Chondrocyte (in vitro differentiated cells): ENCODE data around the gene PTPRN2. TPM values are rescaled to one million over a fixed set of nuclear protein-coding genes. Genes with fewer than 3 reads are reported as not detected.
"Not testable (repeated sequence)": the region's sequence is repeated elsewhere in the genome, so short reads cannot be mapped to it uniquely, and the experiment has no call there.

Experiments
- DNase-seq: peaks from one replicate; pipeline ENCODE4 v3.0.0; 2021; ENCODE audit warnings: mixed read lengths, low spot score
- H3K27ac Mint-ChIP-seq: one replicate; pipeline ENCODE4 v1.8.0; 2021; ENCODE audit warnings: mild to moderate bottlenecking, moderate library complexity, mixed read lengths; ENCODE audit not compliant: unreplicated experiment
- H3K27me3 Mint-ChIP-seq: 2 replicates; pipeline ENCODE4 v1.8.0; 2021; ENCODE audit warnings: low read depth, mixed read lengths
- H3K36me3 Mint-ChIP-seq: 2 replicates; pipeline ENCODE4 v1.8.0; 2021; ENCODE audit warnings: low read depth, mixed read lengths
- H3K4me1 Mint-ChIP-seq: 2 replicates; pipeline ENCODE4 v1.8.0; 2021; ENCODE audit warnings: low read depth, mild to moderate bottlenecking, mixed read lengths
- H3K4me3 Mint-ChIP-seq: one replicate; pipeline ENCODE4 v1.8.0; 2021; ENCODE audit warnings: mild to moderate bottlenecking, moderate library complexity, mixed read lengths; ENCODE audit not compliant: unreplicated experiment
- H3K9me3 Mint-ChIP-seq: 2 replicates; pipeline ENCODE4 v1.8.0; 2021; ENCODE audit warnings: low read depth, mixed read lengths
- total RNA-seq: library from RNA; stranded (reverse); gene quantifications from 3 replicates; pipeline ENCODE4 v1.2.1, GENCODE V29; 2021
- TF ChIP-seq, protein P1 (sequence below): fragments of 200-600 bp; sonication (generic); IDR thresholded peaks from 2 replicates; pipeline ENCODE4 v1.5.0; 2021; ENCODE audit warnings: antibody characterized with exemption, mild to moderate bottlenecking, moderate library complexity

Gene PTPRN2
- total RNA-seq, 1 donor from 2014 or later, result 0.30 TPM

DNA sequence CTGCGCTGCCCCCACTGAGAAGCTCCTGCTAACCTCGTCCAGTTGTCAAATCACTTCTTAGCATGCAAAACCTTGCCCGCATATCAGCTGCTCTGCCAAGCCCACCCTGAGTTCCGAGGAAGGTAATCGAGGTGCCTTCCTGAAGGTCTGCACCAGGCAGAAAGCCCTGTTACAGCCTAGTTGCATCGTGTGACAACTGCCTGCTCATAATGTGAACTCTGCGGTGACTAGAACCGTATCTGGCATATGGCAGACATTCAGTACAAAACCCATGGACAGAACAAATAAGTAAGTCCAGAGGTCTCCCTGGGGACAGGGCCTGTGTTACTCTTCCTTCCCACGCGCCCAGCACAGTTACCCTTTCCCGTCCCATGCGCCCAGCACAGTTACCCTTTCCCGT is 856.5 kb downstream of the PTPRN2 start:
- Mint-ChIP-seq H3K27me3 (peaks cover 26% of the 10 kb centered on the region), H3K27ac (no peak overlapping the region), H3K9me3 (no peaks in the 10 kb centered on the region), H3K36me3 (no peaks in the 10 kb centered on the region), H3K4me1 (no peaks in the 10 kb centered on the region), H3K4me3 (no peak overlapping the region)
- DNase-seq, result no peak
- TF ChIP-seq, protein P1, sequence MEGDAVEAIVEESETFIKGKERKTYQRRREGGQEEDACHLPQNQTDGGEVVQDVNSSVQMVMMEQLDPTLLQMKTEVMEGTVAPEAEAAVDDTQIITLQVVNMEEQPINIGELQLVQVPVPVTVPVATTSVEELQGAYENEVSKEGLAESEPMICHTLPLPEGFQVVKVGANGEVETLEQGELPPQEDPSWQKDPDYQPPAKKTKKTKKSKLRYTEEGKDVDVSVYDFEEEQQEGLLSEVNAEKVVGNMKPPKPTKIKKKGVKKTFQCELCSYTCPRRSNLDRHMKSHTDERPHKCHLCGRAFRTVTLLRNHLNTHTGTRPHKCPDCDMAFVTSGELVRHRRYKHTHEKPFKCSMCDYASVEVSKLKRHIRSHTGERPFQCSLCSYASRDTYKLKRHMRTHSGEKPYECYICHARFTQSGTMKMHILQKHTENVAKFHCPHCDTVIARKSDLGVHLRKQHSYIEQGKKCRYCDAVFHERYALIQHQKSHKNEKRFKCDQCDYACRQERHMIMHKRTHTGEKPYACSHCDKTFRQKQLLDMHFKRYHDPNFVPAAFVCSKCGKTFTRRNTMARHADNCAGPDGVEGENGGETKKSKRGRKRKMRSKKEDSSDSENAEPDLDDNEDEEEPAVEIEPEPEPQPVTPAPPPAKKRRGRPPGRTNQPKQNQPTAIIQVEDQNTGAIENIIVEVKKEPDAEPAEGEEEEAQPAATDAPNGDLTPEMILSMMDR, result no peak

DNA sequence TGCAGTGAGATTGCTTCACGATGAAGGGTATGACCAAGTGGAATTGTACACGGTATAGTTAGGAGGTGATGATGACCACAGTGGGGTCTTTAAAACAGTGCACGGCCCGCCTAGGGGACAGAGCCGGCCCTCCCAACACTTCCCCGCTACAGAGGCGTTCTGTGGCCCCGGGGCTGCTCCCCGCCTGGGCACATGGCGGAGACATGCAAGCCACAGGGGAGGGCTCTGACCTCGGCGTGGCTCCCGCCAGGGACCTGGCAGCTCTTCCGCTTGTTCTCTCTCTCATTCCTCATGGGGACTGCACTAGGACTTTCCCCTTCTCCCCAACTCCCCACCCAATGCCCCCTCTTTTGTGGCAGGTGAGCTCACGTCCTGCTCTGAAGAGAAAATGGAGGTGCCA is 857.0 kb downstream of the PTPRN2 start:
- TF ChIP-seq, protein P1, result no peak
- Mint-ChIP-seq H3K27ac (no peak overlapping the region), H3K4me1 (no peaks in the 10 kb centered on the region), H3K36me3 (no peaks in the 10 kb centered on the region), H3K9me3 (no peaks in the 10 kb centered on the region), H3K27me3 (peaks cover 26% of the 10 kb centered on the region), H3K4me3 (no peak overlapping the region)
- no peak for DNase-seq

DNA sequence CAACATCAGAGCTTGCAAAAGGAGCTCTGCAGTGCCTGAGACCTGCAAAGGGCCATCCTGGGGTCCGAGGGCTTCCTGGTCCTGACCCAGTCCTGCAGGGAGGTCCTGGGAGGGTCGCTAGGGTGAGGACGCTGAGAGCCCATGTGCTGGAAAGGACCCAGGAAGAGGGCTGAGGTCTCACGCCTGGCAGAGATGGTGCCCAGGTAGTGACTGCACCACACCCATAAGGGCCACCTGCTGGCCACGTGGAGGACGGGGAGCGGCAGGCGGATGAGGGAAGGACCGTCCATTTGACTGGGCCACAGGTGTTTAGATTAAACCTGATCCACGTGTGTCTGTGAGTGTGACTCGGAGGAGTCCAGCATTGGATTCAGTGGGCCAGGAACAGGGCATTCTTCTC is 858.1 kb downstream of the PTPRN2 start:
- H3K36me3 Mint-ChIP-seq, result no peaks in the 10 kb centered on the region
- H3K27ac Mint-ChIP-seq, result no peak overlapping the region
- TF ChIP-seq, protein P1, result no peak
- no peak overlapping the region for H3K4me3 Mint-ChIP-seq
- peaks cover 26% of the 10 kb centered on the region for H3K27me3 Mint-ChIP-seq
- no peaks in the 10 kb centered on the region for H3K9me3 Mint-ChIP-seq
- H3K4me1 Mint-ChIP-seq, result no peaks in the 10 kb centered on the region
- DNase-seq, result no peak

DNA sequence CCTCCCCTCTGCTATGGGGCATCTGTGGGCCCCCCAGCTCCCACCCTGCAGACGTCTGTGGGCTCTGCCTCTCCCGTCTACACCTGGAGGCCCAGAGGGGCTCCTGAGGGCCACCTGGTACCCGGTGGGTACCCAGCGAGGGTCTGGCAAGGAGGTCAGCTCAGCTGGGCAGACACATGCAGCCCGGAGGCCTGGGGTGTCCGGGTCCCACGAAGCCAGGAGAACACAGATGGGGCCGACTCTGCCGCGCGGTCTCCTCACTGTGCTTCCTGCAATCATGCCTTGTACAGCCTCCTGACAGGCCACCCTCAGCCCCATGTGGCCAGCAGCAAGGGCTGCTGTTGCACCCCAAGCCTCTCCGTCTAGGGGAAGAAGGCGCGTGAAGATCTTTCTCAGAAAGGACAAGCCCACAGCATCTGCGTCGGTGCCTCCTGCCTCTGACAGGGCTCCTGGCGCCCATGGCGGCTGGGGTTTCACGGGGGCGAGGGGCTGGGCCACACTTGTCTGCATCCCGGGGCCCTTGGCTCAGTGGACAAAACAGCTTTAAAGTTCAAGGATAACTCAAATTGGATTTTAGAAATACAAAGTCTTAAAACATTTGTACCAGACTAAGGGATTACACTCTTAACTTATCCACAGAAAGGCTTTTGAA is 859.5 kb downstream of the PTPRN2 start:
- H3K27ac Mint-ChIP-seq, result no peak overlapping the region
- peaks cover 36% of the 10 kb centered on the region for H3K27me3 Mint-ChIP-seq
- no peaks in the 10 kb centered on the region for H3K9me3 Mint-ChIP-seq
- H3K4me1 Mint-ChIP-seq, result no peaks in the 10 kb centered on the region
- H3K4me3 Mint-ChIP-seq, result no peak overlapping the region
- H3K36me3 Mint-ChIP-seq, result no peaks in the 10 kb centered on the region
- DNase-seq, result no peak
- TF ChIP-seq, protein P1, result no peak

DNA sequence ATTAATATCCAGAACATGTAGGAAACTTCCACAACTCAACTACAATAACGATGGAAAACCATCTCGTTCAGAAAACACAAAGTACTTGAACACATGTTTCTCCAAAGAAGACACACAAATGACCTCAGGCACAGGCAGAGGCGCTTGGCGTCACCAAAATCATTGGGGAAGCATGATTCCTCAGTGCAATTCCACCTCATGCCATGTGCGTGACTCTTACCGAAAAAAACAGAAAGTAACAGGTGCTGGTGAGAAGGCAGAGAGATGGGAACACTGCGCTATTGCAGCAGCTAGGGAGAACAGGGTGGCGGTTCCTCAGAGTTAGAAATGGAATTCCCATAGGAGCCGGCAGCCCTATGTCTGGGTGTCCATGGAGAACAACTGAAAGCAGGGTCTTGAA is 860.9 kb downstream of the PTPRN2 start:
- Mint-ChIP-seq H3K27me3 (peaks cover 37% of the 10 kb centered on the region), H3K36me3 (no peaks in the 10 kb centered on the region), H3K4me3 (no peak overlapping the region), H3K27ac (no peak overlapping the region), H3K9me3 (no peaks in the 10 kb centered on the region), H3K4me1 (no peaks in the 10 kb centered on the region)
- TF ChIP-seq, protein P1, result no peak
- DNase-seq, result no peak

DNA sequence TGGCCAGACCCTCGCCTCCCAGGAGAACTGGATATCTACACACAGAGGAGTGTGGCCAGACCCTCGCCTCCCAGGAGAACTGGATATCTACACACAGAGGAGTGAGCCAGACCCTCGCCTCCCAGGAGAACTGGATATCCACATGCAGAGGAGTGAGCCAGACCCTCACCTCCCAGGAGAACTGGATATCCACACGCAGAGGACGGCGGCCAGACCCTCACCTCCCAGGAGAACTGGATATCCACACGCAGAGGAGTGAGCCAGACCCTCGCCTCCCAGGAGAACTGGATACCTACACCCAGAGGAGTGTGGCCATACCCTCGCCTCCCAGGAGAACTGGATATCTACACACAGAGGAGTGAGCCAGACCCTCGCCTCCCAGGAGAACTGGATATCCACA is 862.3 kb downstream of the PTPRN2 start:
- DNase-seq, H3K4me1 Mint-ChIP-seq, H3K36me3 Mint-ChIP-seq, H3K27ac Mint-ChIP-seq, H3K4me3 Mint-ChIP-seq, H3K9me3 Mint-ChIP-seq: not testable (repeated sequence)
- H3K27me3 Mint-ChIP-seq, result peaks cover 31% of the 10 kb centered on the region
